Keratinocyte (primary cell): ENCODE measurements around the gene TAS2R43. TPM values are rescaled to one million over a fixed set of nuclear protein-coding genes. Genes with fewer than 3 reads are reported as not detected.

Experiments used
- DNase-seq: peaks from one replicate; pipeline ENCODE4 v3.0.0-alpha.2; 2011; ENCODE audit warnings: low read depth, missing footprints, low spot score
- FAIRE-seq: peaks from 2 replicates; lab custom pipeline; 2011; peaks lifted over from hg19 to GRCh38; lab: Jason Lieb, UNC
- H2AFZ ChIP-seq: 2 replicates; pipeline ENCODE4 v1.6.0; 2012; ENCODE audit warnings: low read length, control low read depth, inconsistent platforms; ENCODE audit not compliant: control insufficient read depth
- H3K27ac ChIP-seq: 2 replicates; pipeline ENCODE4 v1.5.1; 2011; ENCODE audit warnings: low read length; ENCODE audit not compliant: control insufficient read depth, insufficient read depth
- H3K27me3 ChIP-seq: 3 replicates; pipeline ENCODE4 v1.6.0; 2011; ENCODE audit warnings: low read length; ENCODE audit not compliant: control insufficient read depth, insufficient read depth; ENCODE audit errors: extremely low read depth
- H3K36me3 ChIP-seq, 2 experiments: 2 replicates in 1 of 2; 3 replicates in 1 of 2; pipeline ENCODE4 v1.5.1; 2011; ENCODE audit warnings: low read length in 2 of 2, mild to moderate bottlenecking in 1 of 2; ENCODE audit not compliant: control insufficient read depth in 2 of 2, insufficient read depth in 2 of 2; ENCODE audit errors: extremely low read depth in 1 of 2
- H3K4me1 ChIP-seq: 3 replicates; pipeline ENCODE4 v1.5.1; 2011; ENCODE audit warnings: low read length; ENCODE audit not compliant: control insufficient read depth, insufficient read depth; ENCODE audit errors: extremely low read depth
- H3K4me2 ChIP-seq: 3 replicates; pipeline ENCODE4 v1.6.0; 2011; ENCODE audit warnings: low read depth, low read length; ENCODE audit not compliant: control insufficient read depth, insufficient read depth; ENCODE audit errors: extremely low read depth
- H3K4me3 ChIP-seq, 3 experiments: fragments of 200-600 bp in 1 of 3; sonication (generic) in 1 of 3; 2 replicates in 2 of 3; 3 replicates in 1 of 3; pipeline ENCODE4 v1.5.1; 2011 to 2016; ENCODE audit warnings: low read length in 3 of 3, mild to moderate bottlenecking in 3 of 3, control low read depth in 2 of 3, inconsistent platforms in 1 of 3, low read depth in 1 of 3, mixed read lengths in 1 of 3, mixed run types in 1 of 3, moderate library complexity in 1 of 3; ENCODE audit not compliant: control insufficient read depth in 2 of 3, insufficient read depth in 2 of 3; ENCODE audit errors: extremely low read depth in 1 of 3
- H3K79me2 ChIP-seq: 2 replicates; pipeline ENCODE4 v1.6.0; 2012; ENCODE audit warnings: low read length; ENCODE audit not compliant: control insufficient read depth, insufficient read depth
- H3K9ac ChIP-seq: 3 replicates; pipeline ENCODE4 v1.6.0; 2011; ENCODE audit warnings: low read length; ENCODE audit not compliant: control insufficient read depth, insufficient read depth; ENCODE audit errors: extremely low read depth
- H3K9me1 ChIP-seq: 3 replicates; pipeline ENCODE4 v1.6.0; 2011; ENCODE audit warnings: low read length; ENCODE audit not compliant: control insufficient read depth, insufficient read depth; ENCODE audit errors: extremely low read depth
- H3K9me3 ChIP-seq: 2 replicates; pipeline ENCODE4 v1.5.1; 2012; ENCODE audit warnings: low read depth, low read length; ENCODE audit not compliant: control insufficient read depth
- H4K20me1 ChIP-seq: 3 replicates; pipeline ENCODE4 v1.6.0; 2011; ENCODE audit warnings: low read length; ENCODE audit not compliant: control insufficient read depth, insufficient read depth; ENCODE audit errors: extremely low read depth
- CTCF ChIP-seq, 3 experiments: IDR thresholded peaks in 1 of 3; conservative IDR thresholded peaks in 1 of 3; optimal IDR thresholded peaks in 1 of 3; 2 replicates in 2 of 3; 3 replicates in 1 of 3; pipeline versions ENCODE3 to v1.5.1; 2011; ENCODE audit warnings: low read length in 3 of 3, mild to moderate bottlenecking in 3 of 3, moderate library complexity in 2 of 3, control low read depth in 1 of 3, inconsistent platforms in 1 of 3; ENCODE audit not compliant: insufficient read depth in 2 of 3; ENCODE audit errors: extremely low read depth in 1 of 3
- EZH2 ChIP-seq: IDR thresholded peaks from one replicate; pipeline ENCODE4 v1.6.1; 2012; ENCODE audit warnings: inconsistent platforms, mild to moderate bottlenecking, low read length, moderate library complexity
- dilution Hi-C: fragments of 300-500 bp; cut with MboI; formaldehyde crosslinking; loops from one replicate; pipeline ENCODE4 v1.7.0; 2020; ENCODE audit warnings: low sequenced_read_pairs; ENCODE audit not compliant: extremely low pct_ligation_motif_present
- polyA plus RNA-seq, 5 experiments: library from polyadenylated mRNA; depleted of rRNA in 3 of 5; stranded (reverse) in 3 of 5; stranded (forward) in 1 of 5; unstranded in 1 of 5; fragments of >200 nt; gene quantifications; 1 replicate in 1 of 5; 2 replicates in 3 of 5; 3 replicates in 1 of 5; pipeline versions ENCODE4 v1.2.1 to v1.2.3, GENCODE V29; 2011 to 2012; ENCODE audit warnings: missing spikeins in 2 of 5, low read depth in 1 of 5, low replicate concordance in 1 of 5

The TAS2R43 gene
- polyA plus RNA-seq, 1 donor (not counting 4 experiments of a cell fraction or from before 2014, with no cell fraction given) = 0.34 TPM

GRCh38 chr12:11134305-11134704 is 42.2 kb upstream of the TAS2R43 start, which contains the start of gene TAS2R30:
Gene TAS2R30 (minus strand): TSS chr12:11134644. CDS start chr12:11134244, 400 bp downstream.
- H3K79me2 ChIP-seq = peaks cover 25% of the 10 kb centered on the region

GRCh38 chr12:11133816-11134215 is 41.7 kb upstream of the TAS2R43 start:
- H3K27ac ChIP-seq = no peak overlapping the region
- H3K9ac ChIP-seq = no peak overlapping the region
- H3K9me1 ChIP-seq = no peaks in the 10 kb centered on the region
- no peaks in the 10 kb centered on the region for H3K9me3 ChIP-seq
- peaks cover 25% of the 10 kb centered on the region for H3K79me2 ChIP-seq
- no peak overlapping the region for H2AFZ ChIP-seq
- peak overlapping the region; percentile 17 for H3K4me2 ChIP-seq
- no peaks in the 10 kb centered on the region for H4K20me1 ChIP-seq
- no peak for TF ChIP-seq EZH2
- TF ChIP-seq CTCF (optimal IDR thresholded peaks at IDR 0.05 in 1 of 3, IDR thresholded peaks at IDR 0.05 in 1 of 3, conservative IDR thresholded peaks at IDR 0.05 in 1 of 3; ENCODE audit: extremely low read depth in 1 of 3, insufficient read depth in 2 of 3, low read length in 3 of 3) = no peak
- dilution Hi-C loops = no loop called here
- DNase-seq (no peak), FAIRE-seq (no peak)
- no peaks in the 10 kb centered on the region for H3K36me3 ChIP-seq
- H3K4me3 ChIP-seq = no peak overlapping the region
- H3K4me1 ChIP-seq = peaks cover 3% of the 10 kb centered on the region
- H3K27me3 ChIP-seq = no peaks in the 10 kb centered on the region

More at GRCh38 chr12:11134305-11134704, 42.2 kb upstream of the TAS2R43 start, which contains the start of gene TAS2R30:
- Histone ChIP-seq H4K20me1 (no peaks in the 10 kb centered on the region), H3K4me2 (peak within 1 kb of the TSS; percentile 17), H3K4me1 (peaks cover 3% of the 10 kb centered on the region), H3K9me3 (no peaks in the 10 kb centered on the region), H3K27me3 (no peaks in the 10 kb centered on the region), H3K9me1 (no peaks in the 10 kb centered on the region), H3K27ac (no peak within 1 kb of the TSS), H2AFZ (no peak within 1 kb of the TSS), H3K36me3 (no peaks in the 10 kb centered on the region), H3K9ac (no peak within 1 kb of the TSS), H3K4me3 (no peak within 1 kb of the TSS)
- FAIRE-seq = no peak
- DNase-seq = no peak
- TF ChIP-seq EZH2 (no peak), CTCF (optimal IDR thresholded peaks at IDR 0.05 in 1 of 3, IDR thresholded peaks at IDR 0.05 in 1 of 3, conservative IDR thresholded peaks at IDR 0.05 in 1 of 3; ENCODE audit: extremely low read depth in 1 of 3, insufficient read depth in 2 of 3, low read length in 3 of 3) (no peak)
- dilution Hi-C loops = no loop called here
